HepG2 (cell line): Measurements from ENCODE around the gene SMIM13. TPM values are rescaled to one million over a fixed set of nuclear protein-coding genes. Genes with fewer than 3 reads are reported as not detected.
A peak's percentile ranks its signal among the peaks of the same experiment; 100 is the strongest.

Source experiments
- CENPBD1 ChIP-seq: sonication (generic); formaldehyde crosslinking; IDR thresholded peaks from 2 replicates; pipeline ENCODE4 v1.8.0; 2022; ENCODE audit warnings: missing genetic modification reagents, low read depth, mild to moderate bottlenecking, borderline replicate concordance
- DDIT3 ChIP-seq: sonication (generic); formaldehyde crosslinking; IDR thresholded peaks from 2 replicates; pipeline ENCODE4 v1.4.0; 2020; ENCODE audit warnings: mild to moderate bottlenecking, missing genetic modification reagents
- ETV5 ChIP-seq: IDR thresholded peaks from 2 replicates; pipeline ENCODE4 v1.6.1; 2018; ENCODE audit warnings: missing biosample characterization, missing genetic modification reagents, inconsistent platforms, borderline replicate concordance
- KAT2B ChIP-seq: fragments of 150-350 bp; IDR thresholded peaks from 2 replicates; pipeline ENCODE4 v1.6.1; 2014; ENCODE audit warnings: low read depth, low read length, borderline replicate concordance
- KMT2B ChIP-seq: IDR thresholded peaks from 2 replicates; pipeline ENCODE4 v1.6.1; 2016; ENCODE audit warnings: missing genetic modification reagents, missing compliant biosample characterization
- MEIS1 ChIP-seq: sonication (generic); formaldehyde crosslinking; IDR thresholded peaks from 2 replicates; pipeline ENCODE4 v1.9.0; 2021; ENCODE audit warnings: mild to moderate bottlenecking, missing genetic modification reagents, moderate library complexity, borderline replicate concordance
- RAD21 ChIP-seq: fragments of 450-650 bp; formaldehyde crosslinking; IDR thresholded peaks from 2 replicates; pipeline ENCODE4 v1.5.0; 2020; ENCODE audit warnings: mild to moderate bottlenecking
- REST ChIP-seq, 2 experiments: IDR thresholded peaks; 2 replicates each; pipeline ENCODE4 v1.6.1; 2011 to 2012; ENCODE audit warnings: low read length in 2 of 2, borderline replicate concordance in 1 of 2, low read depth in 1 of 2, mild to moderate bottlenecking in 1 of 2, moderate library complexity in 1 of 2
- TOPORS ChIP-seq: sonication (generic); formaldehyde crosslinking; IDR thresholded peaks from 2 replicates; pipeline ENCODE4 v1.8.0; 2023; ENCODE audit warnings: mild to moderate bottlenecking, missing genetic modification reagents
- YY1 ChIP-seq: IDR thresholded peaks from 2 replicates; pipeline ENCODE4 v1.6.1; 2011; ENCODE audit warnings: low read length, low read depth, moderate library complexity, mild to moderate bottlenecking; ENCODE audit not compliant: insufficient read depth, insufficient replicate concordance
- ZBTB4 ChIP-seq: sonication (generic); formaldehyde crosslinking; IDR thresholded peaks from 2 replicates; pipeline ENCODE4 v1.4.0; 2020; ENCODE audit warnings: missing genetic modification reagents, mild to moderate bottlenecking, borderline replicate concordance
- ZNF282 ChIP-seq: fragments of 450-650 bp; IDR thresholded peaks from 2 replicates; pipeline ENCODE4 v1.6.1; 2018; ENCODE audit not compliant: partially characterized antibody
- ZNF33A ChIP-seq: sonication (generic); formaldehyde crosslinking; IDR thresholded peaks from 2 replicates; pipeline ENCODE4 v1.5.1; 2020; ENCODE audit warnings: missing genetic modification reagents, mild to moderate bottlenecking, moderate library complexity, borderline replicate concordance
- ZNF362 ChIP-seq: sonication (generic); formaldehyde crosslinking; IDR thresholded peaks from 2 replicates; pipeline ENCODE4 v1.4.0; 2020; ENCODE audit warnings: missing genetic modification reagents, mild to moderate bottlenecking, borderline replicate concordance
- ZNF501 ChIP-seq: sonication (generic); formaldehyde crosslinking; IDR thresholded peaks from 2 replicates; pipeline ENCODE4 v1.5.1; 2020; ENCODE audit warnings: mild to moderate bottlenecking, moderate library complexity, missing genetic modification reagents
- ZSCAN25 ChIP-seq: sonication (generic); formaldehyde crosslinking; IDR thresholded peaks from 2 replicates; pipeline ENCODE4 v1.8.0; 2022; ENCODE audit warnings: mild to moderate bottlenecking, missing genetic modification reagents
- ZUFSP ChIP-seq: sonication (generic); formaldehyde crosslinking; IDR thresholded peaks from 2 replicates; pipeline ENCODE4 v1.9.0; 2021; ENCODE audit warnings: missing genetic modification reagents, mild to moderate bottlenecking, borderline replicate concordance
- polyA plus RNA-seq, 8 experiments: library from polyadenylated mRNA; depleted of rRNA in 3 of 8; stranded (reverse) in 7 of 8; unstranded in 1 of 8; fragments of >200 nt; fragmentation: Illumina TruSeq in 4 of 8; extraction: Trizol in 4 of 8; gene quantifications; 2 replicates each; pipeline versions ENCODE4 v1.2.1 to v1.2.3, GENCODE V29; 2011 to 2016; ENCODE audit warnings: low read depth in 4 of 8, missing spikeins in 1 of 8, mixed read lengths in 1 of 8; ENCODE audit not compliant: insufficient read depth in 1 of 8
- total RNA-seq, 5 experiments: library from RNA; depleted of rRNA; stranded (reverse); fragments of >200 nt; fragmentation: Illumina TruSeq; extraction: Trizol; gene quantifications; 2 replicates each; pipeline ENCODE4 v1.2.3, GENCODE V29; 2016; ENCODE audit warnings: low read depth in 1 of 5

Gene SMIM13
- total and polyA plus RNA-seq, 2 of the 13 experiments (the other 11 are each of a cell fraction or from before 2014, with no cell fraction given): 2.7 to 10.2 TPM

- TF ChIP-seq DDIT3 (CRISPR knock-in tag) (no peak), ZUFSP (CRISPR knock-in tag) (no peak), YY1 (peak; percentile 88), ZNF362 (CRISPR knock-in tag) (no peak), TOPORS (CRISPR knock-in tag) (peak; percentile 70; the same call in 1 of the 2 replicates), ETV5 (CRISPR knock-in tag) (no peak), RAD21 (peak; percentile 100), MEIS1 (CRISPR knock-in tag) (no peak), ZNF282 (no peak), KMT2B (CRISPR knock-in tag) (no peak), ZNF33A (CRISPR knock-in tag) (no peak), ZNF501 (no peak), REST (IDR thresholded peaks at IDR 0.05; ENCODE audit: borderline replicate concordance in 1 of 2, low read depth in 1 of 2, low read length in 2 of 2) (peak; percentile 68 to 93), CENPBD1 (no peak), ZSCAN25 (0 out of 2 replicates have a peak, but pooled peaks have one; percentile 44), KAT2B (no peak), ZBTB4 (CRISPR knock-in tag) (no peak)
These were observed 49.5 kb upstream of the SMIM13 start, which contains the start of gene ELOVL2 (continued) for GRCh38 chr6:11043961-11044711.
